Measurements from ENCODE around the gene DNER.

Gene DNER

DNA sequence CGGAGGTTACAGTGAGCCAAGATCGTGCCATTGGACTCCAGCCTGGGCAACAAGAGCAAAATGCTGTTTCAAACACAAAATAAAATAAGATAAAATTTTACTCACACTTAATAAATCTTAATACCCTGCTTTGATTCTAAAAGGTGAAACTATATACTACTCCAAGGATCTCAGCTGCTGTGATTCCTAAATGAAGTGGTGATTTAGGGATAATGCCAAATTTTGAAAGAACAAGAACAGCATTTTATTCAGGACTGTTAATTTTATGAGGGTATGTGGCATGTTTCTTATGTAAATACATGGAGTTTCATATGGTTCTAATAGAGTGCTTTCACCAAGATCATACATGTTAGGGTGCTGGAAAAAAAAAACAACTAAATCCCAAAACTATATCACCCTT, 243.6 kb downstream of the DNER start:
- Histone ChIP-seq H3K4me3 (ENCODE audit: low read depth, low read length, poor library complexity, severe bottlenecking) (no peak overlapping the region), H2AFZ (ENCODE audit: low read length) (no peak overlapping the region), H3K36me3 (ENCODE audit: insufficient read depth, low read length) (no peaks in the 10 kb centered on the region), H3K4me2 (ENCODE audit: low read length) (no peak overlapping the region), H3F3A (ENCODE audit: insufficient read depth, low read length) (no peaks in the 10 kb centered on the region), H3K9me2 (ENCODE audit: low read depth, low read length) (no peaks in the 10 kb centered on the region), H3K4me1 (ENCODE audit: insufficient read depth, low read length, severe bottlenecking) (no peaks in the 10 kb centered on the region), H3K9ac (ENCODE audit: low read length) (no peak overlapping the region), H3K9me3 (ENCODE audit: low read length) (no peaks in the 10 kb centered on the region), H3K27ac (ENCODE audit: low read depth, low read length, poor library complexity, severe bottlenecking) (no peak overlapping the region), H3K27me3 (ENCODE audit: insufficient read depth, low read length) (no peaks in the 10 kb centered on the region), H4K20me1 (ENCODE audit: insufficient read depth, low read length) (no peaks in the 10 kb centered on the region), H3K79me2 (ENCODE audit: insufficient read depth, low read length) (no peaks in the 10 kb centered on the region)
- TF ChIP-seq EZH2 (IDR thresholded peaks at IDR 0.05; ENCODE audit: borderline replicate concordance, low read length): no peak
- TF ChIP-seq, protein P1, sequence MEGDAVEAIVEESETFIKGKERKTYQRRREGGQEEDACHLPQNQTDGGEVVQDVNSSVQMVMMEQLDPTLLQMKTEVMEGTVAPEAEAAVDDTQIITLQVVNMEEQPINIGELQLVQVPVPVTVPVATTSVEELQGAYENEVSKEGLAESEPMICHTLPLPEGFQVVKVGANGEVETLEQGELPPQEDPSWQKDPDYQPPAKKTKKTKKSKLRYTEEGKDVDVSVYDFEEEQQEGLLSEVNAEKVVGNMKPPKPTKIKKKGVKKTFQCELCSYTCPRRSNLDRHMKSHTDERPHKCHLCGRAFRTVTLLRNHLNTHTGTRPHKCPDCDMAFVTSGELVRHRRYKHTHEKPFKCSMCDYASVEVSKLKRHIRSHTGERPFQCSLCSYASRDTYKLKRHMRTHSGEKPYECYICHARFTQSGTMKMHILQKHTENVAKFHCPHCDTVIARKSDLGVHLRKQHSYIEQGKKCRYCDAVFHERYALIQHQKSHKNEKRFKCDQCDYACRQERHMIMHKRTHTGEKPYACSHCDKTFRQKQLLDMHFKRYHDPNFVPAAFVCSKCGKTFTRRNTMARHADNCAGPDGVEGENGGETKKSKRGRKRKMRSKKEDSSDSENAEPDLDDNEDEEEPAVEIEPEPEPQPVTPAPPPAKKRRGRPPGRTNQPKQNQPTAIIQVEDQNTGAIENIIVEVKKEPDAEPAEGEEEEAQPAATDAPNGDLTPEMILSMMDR (IDR thresholded peaks at IDR 0.05; ENCODE audit: low read length): no peak

DNA sequence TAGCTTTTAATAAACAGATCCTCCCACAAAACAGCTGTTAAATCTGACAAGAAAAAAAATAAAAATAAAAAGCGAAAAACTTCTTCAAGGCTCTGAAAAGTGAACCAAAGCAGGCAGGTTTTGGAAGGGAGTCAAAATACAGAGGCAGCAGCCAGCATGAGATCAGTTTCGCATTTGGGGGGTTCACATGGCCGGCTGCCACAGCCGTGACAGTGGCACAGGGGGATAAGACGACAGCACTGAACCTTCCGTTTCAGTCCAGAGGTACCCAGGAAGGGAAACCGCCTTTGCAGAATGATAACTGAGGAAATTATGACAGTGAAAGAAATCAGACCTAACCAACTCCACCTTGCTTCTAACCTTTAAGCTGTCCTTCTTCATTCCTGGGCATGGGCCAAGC, 246.6 kb downstream of the DNER start:
- H2AFZ ChIP-seq (ENCODE audit: low read length): no peak overlapping the region
- no peaks in the 10 kb centered on the region for H3K9me3 ChIP-seq (ENCODE audit: low read length)
- H3F3A ChIP-seq (ENCODE audit: insufficient read depth, low read length): no peaks in the 10 kb centered on the region
- H3K4me3 ChIP-seq (ENCODE audit: low read depth, low read length, poor library complexity, severe bottlenecking): no peak overlapping the region
- H3K27ac ChIP-seq (ENCODE audit: low read depth, low read length, poor library complexity, severe bottlenecking): no peak overlapping the region
- H3K4me1 ChIP-seq (ENCODE audit: insufficient read depth, low read length, severe bottlenecking): no peaks in the 10 kb centered on the region
- no peaks in the 10 kb centered on the region for H3K36me3 ChIP-seq (ENCODE audit: insufficient read depth, low read length)
- no peaks in the 10 kb centered on the region for H3K27me3 ChIP-seq (ENCODE audit: insufficient read depth, low read length)
- no peak for TF ChIP-seq EZH2 (IDR thresholded peaks at IDR 0.05; ENCODE audit: borderline replicate concordance, low read length)
- TF ChIP-seq, protein P1 (IDR thresholded peaks at IDR 0.05; ENCODE audit: low read length): no peak
- no peak overlapping the region for H3K4me2 ChIP-seq (ENCODE audit: low read length)
- no peaks in the 10 kb centered on the region for H3K79me2 ChIP-seq (ENCODE audit: insufficient read depth, low read length)
- H3K9ac ChIP-seq (ENCODE audit: low read length): no peak overlapping the region
- H4K20me1 ChIP-seq (ENCODE audit: insufficient read depth, low read length): no peaks in the 10 kb centered on the region
- no peaks in the 10 kb centered on the region for H3K9me2 ChIP-seq (ENCODE audit: low read depth, low read length)

DNA sequence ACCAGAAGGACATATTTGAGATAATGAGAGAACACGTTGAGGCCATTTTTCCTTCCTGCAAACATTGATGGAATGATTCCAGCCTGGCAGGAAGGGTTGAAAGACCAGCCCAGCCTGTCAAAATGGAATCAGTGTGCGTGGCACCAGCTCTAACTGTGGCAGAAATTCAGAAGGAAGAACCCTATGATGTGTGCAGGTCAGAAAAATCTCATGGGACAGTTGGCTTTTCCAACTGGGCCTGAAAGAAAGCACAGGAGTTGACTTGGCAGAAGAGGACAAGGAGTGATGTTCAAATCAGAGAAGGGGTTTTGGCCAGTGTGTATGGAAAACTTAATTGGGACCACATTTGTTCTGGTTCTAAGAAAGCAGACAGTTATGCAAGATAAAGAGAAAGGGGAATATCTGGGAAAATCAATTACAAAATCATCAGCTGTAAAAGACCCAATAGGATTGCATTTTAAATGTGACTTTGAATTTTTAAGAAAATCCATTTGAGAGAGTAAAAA, 250.5 kb downstream of the DNER start:
- H3K9me3 ChIP-seq (ENCODE audit: low read length): no peaks in the 10 kb centered on the region
- H3F3A ChIP-seq (ENCODE audit: insufficient read depth, low read length): no peaks in the 10 kb centered on the region
- H3K9ac ChIP-seq (ENCODE audit: low read length): no peak overlapping the region
- H3K4me2 ChIP-seq (ENCODE audit: low read length): no peak overlapping the region
- H3K9me2 ChIP-seq (ENCODE audit: low read depth, low read length): no peaks in the 10 kb centered on the region
- H2AFZ ChIP-seq (ENCODE audit: low read length): no peak overlapping the region
- H3K27ac ChIP-seq (ENCODE audit: low read depth, low read length, poor library complexity, severe bottlenecking): no peak overlapping the region
- H3K36me3 ChIP-seq (ENCODE audit: insufficient read depth, low read length): no peaks in the 10 kb centered on the region
- TF ChIP-seq EZH2 (IDR thresholded peaks at IDR 0.05; ENCODE audit: borderline replicate concordance, low read length): no peak
- TF ChIP-seq, protein P1 (IDR thresholded peaks at IDR 0.05; ENCODE audit: low read length): no peak
- H3K27me3 ChIP-seq (ENCODE audit: insufficient read depth, low read length): no peaks in the 10 kb centered on the region
- H3K79me2 ChIP-seq (ENCODE audit: insufficient read depth, low read length): no peaks in the 10 kb centered on the region
- no peaks in the 10 kb centered on the region for H4K20me1 ChIP-seq (ENCODE audit: insufficient read depth, low read length)
- no peak overlapping the region for H3K4me3 ChIP-seq (ENCODE audit: low read depth, low read length, poor library complexity, severe bottlenecking)
- no peaks in the 10 kb centered on the region for H3K4me1 ChIP-seq (ENCODE audit: insufficient read depth, low read length, severe bottlenecking)
